C4-2B (cell line): Measurements from ENCODE around the gene MBD3.

ENCODE experiments used
- H3K27ac ChIP-seq: fragments of 450-650 bp; 2 replicates; pipeline ENCODE4 v1.5.1; 2017
- CTCF ChIP-seq: fragments of 450-650 bp; conservative IDR thresholded peaks from 2 replicates; pipeline ENCODE4 v1.5.1; 2017; ENCODE audit warnings: mild to moderate bottlenecking
- ZFX ChIP-seq: fragments of 450-650 bp; IDR thresholded peaks from 2 replicates; pipeline ENCODE4 v1.6.1; 2017

The MBD3 gene

GRCh38 chr19:1612114-1613086 lies 19.7 kb upstream of the MBD3 start:
- TF ChIP-seq CTCF = no peak
- TF ChIP-seq ZFX = no peak
- no peak overlapping the region for H3K27ac ChIP-seq

DNA sequence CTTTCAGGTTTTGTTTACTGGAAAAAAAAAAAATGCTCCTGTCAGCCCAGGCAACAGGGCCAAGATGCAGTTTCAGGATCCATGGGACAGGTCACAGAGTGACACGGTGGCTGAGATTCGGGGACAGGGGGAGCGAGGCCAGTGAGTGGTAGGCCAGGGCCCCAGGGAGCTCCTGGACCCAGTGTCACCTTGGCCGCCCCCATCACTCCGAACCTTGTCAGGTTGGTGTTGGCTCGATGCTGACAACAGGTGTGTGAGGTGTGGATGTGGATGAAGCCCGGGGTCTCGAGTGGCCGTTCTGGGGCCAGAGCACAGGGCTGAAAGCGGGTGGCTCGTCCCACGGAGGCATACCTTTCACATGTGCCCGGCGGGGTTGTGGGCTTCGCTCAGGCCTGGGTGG lies 18.7 kb upstream of the MBD3 start:
- no peak for TF ChIP-seq ZFX
- no peak for TF ChIP-seq CTCF
- H3K27ac ChIP-seq = no peak overlapping the region

DNA sequence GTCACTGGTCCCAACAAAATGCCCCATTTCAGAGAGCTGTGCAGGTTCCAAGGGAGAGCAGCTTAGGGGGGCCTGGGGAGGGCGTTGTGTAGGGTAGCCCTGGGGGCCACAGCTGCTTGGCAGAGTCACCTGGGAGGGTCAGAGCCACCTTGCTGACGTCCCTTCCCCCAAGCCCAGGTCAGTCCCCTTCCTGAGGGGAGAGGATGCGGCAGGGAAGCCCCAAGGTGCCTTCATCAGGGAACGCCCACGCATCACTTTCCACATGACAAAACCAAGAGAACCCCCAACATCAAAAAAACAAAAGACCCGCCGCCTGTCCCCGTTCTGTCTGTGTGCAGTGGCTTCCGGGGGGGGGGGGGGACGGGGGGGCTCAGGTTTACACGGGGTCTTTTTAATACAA lies 17.9 kb upstream of the MBD3 start:
- TF ChIP-seq ZFX (no peak), CTCF (no peak)
- no peak overlapping the region for H3K27ac ChIP-seq

GRCh38 chr19:1609680-1610474 lies 17.2 kb upstream of the MBD3 start:
- TF ChIP-seq CTCF = no peak
- no peak for TF ChIP-seq ZFX
- H3K27ac ChIP-seq = no peak overlapping the region

GRCh38 chr19:1609103-1609396 lies 16.4 kb upstream of the MBD3 start:
- no peak overlapping the region for H3K27ac ChIP-seq
- TF ChIP-seq CTCF (no peak), ZFX (no peak)

GRCh38 chr19:1608359-1609102 lies 15.9 kb upstream of the MBD3 start:
- H3K27ac ChIP-seq = no peak overlapping the region
- TF ChIP-seq ZFX (no peak), CTCF (no peak)
